ENCODE measurements around the gene IGSF8.
"Not testable (repeated sequence)": the region's sequence is repeated elsewhere in the genome, so short reads cannot be mapped to it uniquely, and the experiment has no call there.

The IGSF8 gene

GRCh38 chr1:160050619-160051018 is 47.8 kb downstream of the IGSF8 start:
- peaks cover 14% of the 10 kb centered on the region for H3K4me1 ChIP-seq (ENCODE audit: control insufficient read depth, insufficient read depth, low read length)
- H3K36me3 ChIP-seq (ENCODE audit: control insufficient read depth in 2 of 2, insufficient read depth in 2 of 2, low read length in 2 of 2), result no peaks in the 10 kb centered on the region
- no peak overlapping the region for H3K9ac ChIP-seq (ENCODE audit: low read length in 2 of 2)
- peaks cover 4 to 7% of the 10 kb centered on the region in 2 donors for H3K27me3 ChIP-seq (ENCODE audit: control insufficient read depth in 1 of 2, insufficient read depth in 2 of 2, low read length in 2 of 2)
- no peak overlapping the region for H3K4me3 ChIP-seq (ENCODE audit: low read length in 2 of 2)
- no peaks in the 10 kb centered on the region for H3K9me3 ChIP-seq (ENCODE audit: control insufficient read depth in 2 of 2, low read length in 2 of 2)
- H3K27ac ChIP-seq (ENCODE audit: low read length), result no peak overlapping the region

GRCh38 chr1:160050182-160050581 is 48.2 kb downstream of the IGSF8 start:
- not testable (repeated sequence) for H3K4me3 ChIP-seq (ENCODE audit: low read length in 2 of 2); H3K27me3 ChIP-seq (ENCODE audit: control insufficient read depth in 1 of 2, insufficient read depth in 2 of 2, low read length in 2 of 2); H3K9ac ChIP-seq (ENCODE audit: low read length in 2 of 2); H3K9me3 ChIP-seq (ENCODE audit: control insufficient read depth in 2 of 2, low read length in 2 of 2); H3K36me3 ChIP-seq (ENCODE audit: control insufficient read depth in 2 of 2, insufficient read depth in 2 of 2, low read length in 2 of 2); H3K27ac ChIP-seq (ENCODE audit: low read length)
- peaks cover 14% of the 10 kb centered on the region for H3K4me1 ChIP-seq (ENCODE audit: control insufficient read depth, insufficient read depth, low read length)

GRCh38 chr1:160049101-160049500 is 49.3 kb downstream of the IGSF8 start:
- H3K4me3 ChIP-seq (ENCODE audit: low read length in 2 of 2), result no peak overlapping the region
- H3K4me1 ChIP-seq (ENCODE audit: control insufficient read depth, insufficient read depth, low read length), result peaks cover 14% of the 10 kb centered on the region
- no peaks in the 10 kb centered on the region for H3K36me3 ChIP-seq (ENCODE audit: control insufficient read depth in 2 of 2, insufficient read depth in 2 of 2, low read length in 2 of 2)
- no peak overlapping the region for H3K9ac ChIP-seq (ENCODE audit: low read length in 2 of 2)
- no peaks in the 10 kb centered on the region for H3K9me3 ChIP-seq (ENCODE audit: control insufficient read depth in 2 of 2, low read length in 2 of 2)
- H3K27ac ChIP-seq (ENCODE audit: low read length), result no peak overlapping the region
- H3K27me3 ChIP-seq (ENCODE audit: control insufficient read depth in 1 of 2, insufficient read depth in 2 of 2, low read length in 2 of 2), result peaks cover 4 to 5% of the 10 kb centered on the region in 2 donors

GRCh38 chr1:160048335-160048734 is 50.1 kb downstream of the IGSF8 start:
- no peak overlapping the region for H3K27ac ChIP-seq (ENCODE audit: low read length)
- peaks cover 2 to 5% of the 10 kb centered on the region in 2 donors for H3K27me3 ChIP-seq (ENCODE audit: control insufficient read depth in 1 of 2, insufficient read depth in 2 of 2, low read length in 2 of 2)
- H3K4me1 ChIP-seq (ENCODE audit: control insufficient read depth, insufficient read depth, low read length), result peaks cover 14% of the 10 kb centered on the region
- H3K36me3 ChIP-seq (ENCODE audit: control insufficient read depth in 2 of 2, insufficient read depth in 2 of 2, low read length in 2 of 2), result no peaks in the 10 kb centered on the region
- no peak overlapping the region for H3K9ac ChIP-seq (ENCODE audit: low read length in 2 of 2)
- no peaks in the 10 kb centered on the region for H3K9me3 ChIP-seq (ENCODE audit: control insufficient read depth in 2 of 2, low read length in 2 of 2)
- no peak overlapping the region for H3K4me3 ChIP-seq (ENCODE audit: low read length in 2 of 2)

GRCh38 chr1:160047111-160047991 is 51.1 kb downstream of the IGSF8 start:
- H3K36me3 ChIP-seq (ENCODE audit: control insufficient read depth in 2 of 2, insufficient read depth in 2 of 2, low read length in 2 of 2), result no peaks in the 10 kb centered on the region
- peaks cover 14% of the 10 kb centered on the region for H3K4me1 ChIP-seq (ENCODE audit: control insufficient read depth, insufficient read depth, low read length)
- H3K9ac ChIP-seq (ENCODE audit: low read length in 2 of 2), result peak overlapping the region; percentile 6 to 38
- no peak overlapping the region for H3K27ac ChIP-seq (ENCODE audit: low read length)
- no peaks in the 10 kb centered on the region for H3K9me3 ChIP-seq (ENCODE audit: control insufficient read depth in 2 of 2, low read length in 2 of 2)
- H3K27me3 ChIP-seq (ENCODE audit: control insufficient read depth in 1 of 2, insufficient read depth in 2 of 2, low read length in 2 of 2), result peaks cover 0 to 2% of the 10 kb centered on the region in 2 donors
- H3K4me3 ChIP-seq (ENCODE audit: low read length in 2 of 2), result peak overlapping the region; percentile 10 to 60

- H3K9ac ChIP-seq (ENCODE audit: low read length in 2 of 2), result peak overlapping the region; percentile 6 to 38
- H3K27ac ChIP-seq (ENCODE audit: low read length), result no peak overlapping the region
- H3K9me3 ChIP-seq (ENCODE audit: control insufficient read depth in 2 of 2, low read length in 2 of 2), result no peaks in the 10 kb centered on the region
- peak overlapping the region; percentile 10 to 60 for H3K4me3 ChIP-seq (ENCODE audit: low read length in 2 of 2)
- H3K27me3 ChIP-seq (ENCODE audit: control insufficient read depth in 1 of 2, insufficient read depth in 2 of 2, low read length in 2 of 2), result peaks cover 0 to 2% of the 10 kb centered on the region in 2 donors
- H3K4me1 ChIP-seq (ENCODE audit: control insufficient read depth, insufficient read depth, low read length), result peaks cover 14% of the 10 kb centered on the region
- no peaks in the 10 kb centered on the region for H3K36me3 ChIP-seq (ENCODE audit: control insufficient read depth in 2 of 2, insufficient read depth in 2 of 2, low read length in 2 of 2)
Observed at GRCh38 chr1:160046494-160047110, 51.8 kb downstream of the IGSF8 start.

GRCh38 chr1:160045653-160046052 is 52.8 kb downstream of the IGSF8 start:
- H3K27ac ChIP-seq (ENCODE audit: low read length), result no peak overlapping the region

GRCh38 chr1:160043543-160043942 is 54.9 kb downstream of the IGSF8 start:
- H3K9ac ChIP-seq (ENCODE audit: low read length in 2 of 2), result no peak overlapping the region
- no peak overlapping the region for H3K4me3 ChIP-seq (ENCODE audit: low read length in 2 of 2)
- H3K27ac ChIP-seq (ENCODE audit: low read length), result no peak overlapping the region
- no peaks in the 10 kb centered on the region for H3K9me3 ChIP-seq (ENCODE audit: control insufficient read depth in 2 of 2, low read length in 2 of 2)
- H3K27me3 ChIP-seq (ENCODE audit: control insufficient read depth in 1 of 2, insufficient read depth in 2 of 2, low read length in 2 of 2), result peaks cover 0 to 2% of the 10 kb centered on the region in 2 donors
- peaks cover 14% of the 10 kb centered on the region for H3K4me1 ChIP-seq (ENCODE audit: control insufficient read depth, insufficient read depth, low read length)
- no peaks in the 10 kb centered on the region for H3K36me3 ChIP-seq (ENCODE audit: control insufficient read depth in 2 of 2, insufficient read depth in 2 of 2, low read length in 2 of 2)

More at GRCh38 chr1:160045653-160046052, 52.8 kb downstream of the IGSF8 start:
- H3K36me3 ChIP-seq (ENCODE audit: control insufficient read depth in 2 of 2, insufficient read depth in 2 of 2, low read length in 2 of 2), result no peaks in the 10 kb centered on the region
- H3K27me3 ChIP-seq (ENCODE audit: control insufficient read depth in 1 of 2, insufficient read depth in 2 of 2, low read length in 2 of 2), result peaks cover 0 to 2% of the 10 kb centered on the region in 2 donors
- no peaks in the 10 kb centered on the region for H3K9me3 ChIP-seq (ENCODE audit: control insufficient read depth in 2 of 2, low read length in 2 of 2)
- no peak overlapping the region for H3K4me3 ChIP-seq (ENCODE audit: low read length in 2 of 2)
- H3K9ac ChIP-seq (ENCODE audit: low read length in 2 of 2), result no peak overlapping the region
- peaks cover 14% of the 10 kb centered on the region for H3K4me1 ChIP-seq (ENCODE audit: control insufficient read depth, insufficient read depth, low read length)
